PC-9 (cell line): ENCODE data around the gene ABTB2. TPM values are rescaled to one million over a fixed set of nuclear protein-coding genes. Genes with fewer than 3 reads are reported as not detected.
A peak's percentile ranks its signal among the peaks of the same experiment; 100 is the strongest.

Experiments
- BruUV-seq: library from RNA; stranded (reverse); fragments of 400-500 nt; replicated peaks from 2 replicates; lab custom pipeline; 2021; lab: Mats Ljungman, UMichigan
- CTCF ChIA-PET: fragments of 300-600 bp; sonication (Branson Sonifier 250); formaldehyde crosslinking; loops from one replicate; lab custom pipeline; 2022; ENCODE audit warnings: antibody characterized with exemption; lab: Charles Lee
- POLR2A ChIA-PET: fragments of 300-600 bp; sonication (Branson Sonifier 250); formaldehyde crosslinking; loops from one replicate; lab custom pipeline; 2022; ENCODE audit warnings: antibody characterized with exemption; ENCODE audit not compliant: unreplicated experiment; lab: Charles Lee
- DNase-seq, 2 experiments: peaks; one replicate each; pipeline versions ENCODE4 v3.0.0 to v3.0.0-alpha.2; 2015 to 2022; ENCODE audit warnings: mixed read lengths in 1 of 2
- H2AFZ ChIP-seq: fragments of 200-600 bp; sonication (generic); 2 replicates; pipeline ENCODE4 v1.8.1; 2017; ENCODE audit warnings: antibody characterized with exemption
- H3F3A ChIP-seq: fragments of 200-600 bp; sonication (generic); 2 replicates; pipeline ENCODE4 v1.8.1; 2017; ENCODE audit warnings: antibody characterized with exemption, mild to moderate bottlenecking, low read depth; ENCODE audit not compliant: insufficient read depth
- H3K27ac ChIP-seq: fragments of 200-600 bp; sonication (generic); 2 replicates; pipeline ENCODE4 v1.6.1; 2016; ENCODE audit warnings: mixed run types
- H3K27me3 ChIP-seq: fragments of 200-600 bp; sonication (generic); 2 replicates; pipeline ENCODE4 v1.6.1; 2016; ENCODE audit warnings: low read depth, mixed run types; ENCODE audit not compliant: insufficient read depth
- H3K36me3 ChIP-seq: fragments of 200-600 bp; sonication (generic); 2 replicates; pipeline ENCODE4 v1.6.1; 2016; ENCODE audit warnings: low read depth, mixed run types
- H3K4me1 ChIP-seq: fragments of 200-600 bp; sonication (generic); replicated peaks from 2 replicates; pipeline ENCODE4 v1.6.1; 2016; ENCODE audit warnings: mixed run types; ENCODE audit not compliant: insufficient read depth
- H3K4me2 ChIP-seq: fragments of 200-600 bp; sonication (generic); 2 replicates; pipeline ENCODE4 v1.6.1; 2017; ENCODE audit warnings: mixed run types
- H3K4me3 ChIP-seq: fragments of 200-600 bp; sonication (generic); 2 replicates; pipeline ENCODE4 v1.6.1; 2016; ENCODE audit warnings: mixed run types
- H3K79me2 ChIP-seq: fragments of 200-600 bp; sonication (generic); 2 replicates; pipeline ENCODE4 v1.6.1; 2017; ENCODE audit warnings: low read depth, mixed run types
- H3K9me2 ChIP-seq: fragments of 200-600 bp; sonication (generic); 2 replicates; pipeline ENCODE4 v1.8.1; 2017; ENCODE audit warnings: mild to moderate bottlenecking; ENCODE audit not compliant: insufficient read depth
- H3K9me3 ChIP-seq: fragments of 200-600 bp; sonication (generic); 2 replicates; pipeline ENCODE4 v1.8.1; 2016; ENCODE audit warnings: low read depth; ENCODE audit not compliant: insufficient read depth
- H4K20me1 ChIP-seq: fragments of 200-600 bp; sonication (generic); 2 replicates; pipeline ENCODE4 v1.8.1; 2017; ENCODE audit not compliant: insufficient read depth
- EZH2 ChIP-seq: fragments of 200-600 bp; sonication (generic); IDR thresholded peaks from 2 replicates; pipeline ENCODE4 v1.8.0; 2017; ENCODE audit warnings: antibody characterized with exemption, low read depth
- intact Hi-C: fragments of 100-400 bp; cut with micrococcal nuclease; formaldehyde crosslinking; loops from one replicate; pipeline ENCODE4 v1.10.0; 2022; ENCODE audit not compliant: unreplicated experiment
- total RNA-seq: library from RNA; stranded (reverse); gene quantifications from 2 replicates; pipeline ENCODE4 v1.2.3, GENCODE V29; 2021
- TF ChIP-seq, protein P1 (sequence below): fragments of 200-600 bp; sonication (generic); conservative IDR thresholded peaks from 2 replicates; pipeline ENCODE4 v1.6.1; 2017; ENCODE audit warnings: mixed run types, antibody characterized with exemption, mild to moderate bottlenecking, moderate library complexity

ABTB2 gene
- total RNA-seq, 1 experiment from 2014 or later, result 12.9 TPM

DNA sequence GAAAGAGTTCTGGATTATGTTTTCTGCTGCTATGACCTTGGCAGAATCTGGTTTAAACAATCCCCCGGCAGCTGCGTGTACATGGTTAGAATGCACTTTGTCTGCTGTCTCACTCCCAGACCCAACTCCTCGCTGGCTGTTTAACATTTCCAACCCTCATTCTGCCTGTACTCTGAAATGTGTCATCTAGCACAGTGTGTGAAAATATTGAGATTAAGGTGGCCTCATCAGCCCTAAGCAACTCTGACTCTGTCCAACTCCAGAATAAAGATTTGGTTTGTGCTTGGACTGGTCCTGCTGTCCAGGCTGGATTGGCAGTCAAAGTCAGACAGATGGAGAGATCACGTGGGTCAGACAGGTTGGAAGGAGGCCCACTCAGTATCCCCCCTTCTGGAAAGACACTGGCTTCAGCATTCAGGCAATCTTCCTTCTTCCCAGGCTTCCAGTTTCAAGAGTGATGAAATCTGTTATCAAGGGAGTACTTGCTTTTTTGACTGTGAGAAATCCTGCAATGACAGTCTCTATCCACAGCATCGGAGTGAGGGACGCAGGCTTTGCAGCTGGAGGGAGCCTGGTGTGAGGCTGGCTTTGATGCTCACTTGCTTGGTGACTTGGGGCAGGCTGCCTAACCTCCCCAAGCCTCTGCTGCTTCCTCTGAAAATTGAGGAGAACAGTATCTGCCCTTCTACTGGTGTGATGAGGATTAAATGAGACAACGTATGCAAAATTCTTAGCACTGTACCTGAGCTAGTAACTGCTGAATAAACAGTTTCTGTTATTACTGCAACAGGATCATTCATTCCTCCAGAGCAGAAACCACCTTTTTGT, 29.8 kb downstream of the ABTB2 start:
- no TSS peak for BruUV-seq
- intact Hi-C loops, result no loop called here
- no peak for DNase-seq
- H3K9me3 ChIP-seq, result no peaks in the 10 kb centered on the region
- peaks cover 34% of the 10 kb centered on the region for H3F3A ChIP-seq
- CTCF ChIA-PET, result no interaction called here
- H3K4me3 ChIP-seq, result no peak overlapping the region
- no peaks in the 10 kb centered on the region for H3K27me3 ChIP-seq
- POLR2A ChIA-PET, result no interaction called here
- peak overlapping the region; percentile 77 for H3K4me2 ChIP-seq
- H3K9me2 ChIP-seq, result no peaks in the 10 kb centered on the region
- TF ChIP-seq, protein P1, sequence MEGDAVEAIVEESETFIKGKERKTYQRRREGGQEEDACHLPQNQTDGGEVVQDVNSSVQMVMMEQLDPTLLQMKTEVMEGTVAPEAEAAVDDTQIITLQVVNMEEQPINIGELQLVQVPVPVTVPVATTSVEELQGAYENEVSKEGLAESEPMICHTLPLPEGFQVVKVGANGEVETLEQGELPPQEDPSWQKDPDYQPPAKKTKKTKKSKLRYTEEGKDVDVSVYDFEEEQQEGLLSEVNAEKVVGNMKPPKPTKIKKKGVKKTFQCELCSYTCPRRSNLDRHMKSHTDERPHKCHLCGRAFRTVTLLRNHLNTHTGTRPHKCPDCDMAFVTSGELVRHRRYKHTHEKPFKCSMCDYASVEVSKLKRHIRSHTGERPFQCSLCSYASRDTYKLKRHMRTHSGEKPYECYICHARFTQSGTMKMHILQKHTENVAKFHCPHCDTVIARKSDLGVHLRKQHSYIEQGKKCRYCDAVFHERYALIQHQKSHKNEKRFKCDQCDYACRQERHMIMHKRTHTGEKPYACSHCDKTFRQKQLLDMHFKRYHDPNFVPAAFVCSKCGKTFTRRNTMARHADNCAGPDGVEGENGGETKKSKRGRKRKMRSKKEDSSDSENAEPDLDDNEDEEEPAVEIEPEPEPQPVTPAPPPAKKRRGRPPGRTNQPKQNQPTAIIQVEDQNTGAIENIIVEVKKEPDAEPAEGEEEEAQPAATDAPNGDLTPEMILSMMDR, result no peak
- TF ChIP-seq EZH2, result no peak
- no peak overlapping the region for H3K27ac ChIP-seq
- H3K36me3 ChIP-seq, result no peaks in the 10 kb centered on the region
- peaks cover 52% of the 10 kb centered on the region for H3K4me1 ChIP-seq
- peaks cover 86% of the 10 kb centered on the region for H3K79me2 ChIP-seq
- no peak overlapping the region for H2AFZ ChIP-seq
- peaks cover 8% of the 10 kb centered on the region; the same call in 1 of the 2 replicates for H4K20me1 ChIP-seq

DNA sequence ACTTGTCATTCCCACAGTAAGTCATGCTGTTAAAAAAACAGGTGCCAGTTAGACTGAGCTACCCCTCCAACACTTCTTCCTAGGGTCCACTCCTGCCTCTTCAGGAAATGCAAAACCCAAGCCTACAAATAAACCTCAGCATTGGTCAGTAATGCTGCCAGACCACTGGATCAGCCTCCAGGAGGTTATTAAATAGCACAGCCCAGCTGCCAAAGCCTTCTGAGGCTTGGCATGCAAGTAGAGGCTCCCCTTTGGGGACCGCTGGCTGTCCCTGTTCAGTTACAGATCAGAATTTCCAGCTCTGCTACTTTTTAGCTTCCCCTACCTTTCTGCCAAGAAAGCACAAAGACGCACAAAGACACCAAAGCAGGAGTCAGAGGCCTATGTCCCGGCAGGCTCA, 33.3 kb downstream of the ABTB2 start:
- H3K9me3 ChIP-seq, result no peaks in the 10 kb centered on the region
- no peaks in the 10 kb centered on the region; the same call in 1 of the 2 replicates for H3K36me3 ChIP-seq
- BruUV-seq, result no TSS peak
- CTCF ChIA-PET, result no interaction called here
- peaks cover 8% of the 10 kb centered on the region; the same call in 1 of the 2 replicates for H4K20me1 ChIP-seq
- H3K9me2 ChIP-seq, result no peaks in the 10 kb centered on the region
- peaks cover 93% of the 10 kb centered on the region for H3K79me2 ChIP-seq
- intact Hi-C loops, result no loop called here
- TF ChIP-seq EZH2, result no peak
- TF ChIP-seq, protein P1, result no peak
- peaks cover 4% of the 10 kb centered on the region; the same call in 1 of the 2 replicates for H3F3A ChIP-seq
- POLR2A ChIA-PET, result interaction anchor here (0.6 kb wide), 1 partner anchor 184 kb away, joined by 5 read pairs; no protein-coding TSS in a partner anchor
- H3K4me2 ChIP-seq, result no peak overlapping the region
- no peaks in the 10 kb centered on the region for H3K27me3 ChIP-seq
- DNase-seq, result peak in 1 of 2 experiments; percentile 17
- peaks cover 19% of the 10 kb centered on the region for H3K4me1 ChIP-seq
- H3K4me3 ChIP-seq, result no peak overlapping the region
- no peak overlapping the region for H3K27ac ChIP-seq
- H2AFZ ChIP-seq, result no peak overlapping the region

DNA sequence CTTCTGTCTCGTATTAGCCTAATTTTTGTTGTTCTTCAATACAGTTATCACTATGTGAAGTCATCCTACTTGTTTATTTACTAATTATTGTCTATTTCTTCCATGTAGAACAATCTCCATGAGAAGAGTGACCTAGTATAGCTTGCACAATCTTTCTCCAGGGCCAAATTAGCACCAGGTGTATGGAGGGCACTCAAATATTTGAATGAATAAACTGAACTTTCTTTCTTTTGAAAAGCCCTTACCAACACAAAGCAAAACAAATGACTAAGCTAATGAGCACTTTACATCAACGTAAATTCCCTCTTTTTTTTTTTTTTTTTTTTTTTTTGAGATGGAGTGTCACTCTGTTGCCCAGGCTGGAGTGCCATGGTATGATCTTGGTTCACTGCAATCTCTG, 34.2 kb downstream of the ABTB2 start:
- Histone ChIP-seq H3K4me1 (peaks cover 19% of the 10 kb centered on the region), H3F3A (peaks cover 12% of the 10 kb centered on the region), H3K27me3 (no peaks in the 10 kb centered on the region), H3K36me3 (no peaks in the 10 kb centered on the region; the same call in 1 of the 2 replicates), H3K4me2 (no peak overlapping the region), H4K20me1 (peaks cover 8% of the 10 kb centered on the region; the same call in 1 of the 2 replicates), H3K4me3 (no peak overlapping the region), H2AFZ (no peak overlapping the region), H3K79me2 (peaks cover 92% of the 10 kb centered on the region), H3K27ac (no peak overlapping the region), H3K9me2 (no peaks in the 10 kb centered on the region), H3K9me3 (no peaks in the 10 kb centered on the region)
- intact Hi-C loops, result no loop called here
- CTCF ChIA-PET, result no interaction called here
- TF ChIP-seq, protein P1, result no peak
- no peak for TF ChIP-seq EZH2
- POLR2A ChIA-PET, result interaction anchor here (0.6 kb wide), 2 partner anchors 19 to 183 kb away, joined by 5 read pairs; no protein-coding TSS in a partner anchor
- no TSS peak for BruUV-seq
- peak in 1 of 2 experiments; percentile 46 for DNase-seq
